H1 (cell line): ENCODE results near the gene SLMAP. TPM values are rescaled to one million over a fixed set of nuclear protein-coding genes. Genes with fewer than 3 reads are reported as not detected.

Experiments
- CTCF ChIA-PET: fragments of 300-600 bp; sonication (Branson Sonifier 250); formaldehyde crosslinking; loops from one replicate; lab custom pipeline; 2021; ENCODE audit not compliant: partially characterized antibody; lab: Charles Lee
- POLR2A ChIA-PET: fragments of 300-600 bp; sonication (Branson Sonifier 250); formaldehyde crosslinking; loops from one replicate; lab custom pipeline; 2021; ENCODE audit warnings: inconsistent platforms; ENCODE audit not compliant: partially characterized antibody; lab: Charles Lee
- DNase-seq, 2 experiments: peaks; one replicate each; pipeline versions ENCODE4 v3.0.0 to v3.0.0-alpha.2; 2010 to 2022; ENCODE audit warnings: low spot score in 2 of 2, low read depth in 1 of 2, mixed read lengths in 1 of 2
- FAIRE-seq: peaks from 2 replicates; lab custom pipeline; 2011; peaks lifted over from hg19 to GRCh38; lab: Jason Lieb, UNC
- H2AFZ ChIP-seq: 2 replicates; pipeline ENCODE4 v1.8.1; 2012; ENCODE audit warnings: low read length, inconsistent platforms
- H2AK5ac ChIP-seq: 2 replicates; pipeline ENCODE4 v1.6.1; 2013; ENCODE audit warnings: low read depth, low read length
- H2BK120ac ChIP-seq: replicated peaks from 2 replicates; pipeline ENCODE3; 2013; ENCODE audit warnings: low read depth, low read length, inconsistent platforms
- H2BK12ac ChIP-seq: 2 replicates; pipeline ENCODE4 v1.6.1; 2013; ENCODE audit warnings: low read depth, low read length
- H2BK15ac ChIP-seq: 2 replicates; pipeline ENCODE4 v1.6.1; 2013; ENCODE audit warnings: low read length
- H2BK20ac ChIP-seq: 2 replicates; pipeline ENCODE4 v1.6.1; 2013; ENCODE audit warnings: low read length
- H2BK5ac ChIP-seq: 2 replicates; pipeline ENCODE4 v1.6.1; 2013; ENCODE audit warnings: low read depth, low read length
- H3K14ac ChIP-seq: 2 replicates; pipeline ENCODE4 v1.6.1; 2013; ENCODE audit warnings: inconsistent platforms; ENCODE audit not compliant: insufficient read length
- H3K18ac ChIP-seq: 2 replicates; pipeline ENCODE4 v1.6.1; 2013; ENCODE audit warnings: low read length; ENCODE audit errors: extremely low read depth
- H3K23ac ChIP-seq: 2 replicates; pipeline ENCODE4 v1.6.1; 2013; ENCODE audit warnings: inconsistent platforms; ENCODE audit not compliant: insufficient read length
- H3K23me2 ChIP-seq: 2 replicates; pipeline ENCODE4 v1.6.1; 2013; ENCODE audit warnings: low read depth, low read length
- H3K27ac ChIP-seq: 2 replicates; pipeline ENCODE4 v1.6.1; 2011; ENCODE audit warnings: low read depth, low read length, inconsistent platforms
- H3K27me3 ChIP-seq, 4 experiments: replicated peaks in 1 of 4; 1 replicate in 1 of 4; 2 replicates in 3 of 4; pipeline versions ENCODE4 v1.6.1 to v1.8.1; 2011 to 2013; ENCODE audit warnings: low read length in 3 of 4, mild to moderate bottlenecking in 3 of 4, inconsistent platforms in 2 of 4, mixed read lengths in 2 of 4, moderate library complexity in 1 of 4; ENCODE audit not compliant: control insufficient read depth in 3 of 4, insufficient read depth in 3 of 4; ENCODE audit errors: extremely low read depth in 1 of 4
- H3K36me3 ChIP-seq, 4 experiments: 2 replicates each; pipeline versions ENCODE4 v1.6.1 to v1.8.1; 2011 to 2013; ENCODE audit warnings: mild to moderate bottlenecking in 4 of 4, low read length in 3 of 4, moderate library complexity in 2 of 4, control low read depth in 1 of 4, inconsistent platforms in 1 of 4; ENCODE audit not compliant: insufficient read depth in 4 of 4, control insufficient read depth in 2 of 4
- H3K4ac ChIP-seq: replicated peaks from 2 replicates; pipeline ENCODE3; 2013; ENCODE audit warnings: low read length, low read depth, mixed read lengths, inconsistent platforms; ENCODE audit not compliant: insufficient read length
- H3K4me1 ChIP-seq, 4 experiments: replicated peaks in 1 of 4; 1 replicate in 1 of 4; 2 replicates in 3 of 4; pipeline versions ENCODE4 v1.6.1 to v1.8.1; 2011 to 2013; ENCODE audit warnings: low read length in 3 of 4, inconsistent platforms in 2 of 4, mixed read lengths in 1 of 4; ENCODE audit not compliant: insufficient read depth in 4 of 4, control insufficient read depth in 3 of 4
- H3K4me2 ChIP-seq, 2 experiments: 2 replicates each; pipeline versions ENCODE4 v1.6.1 to v1.8.1; 2011 to 2013; ENCODE audit warnings: low read depth in 2 of 2, low read length in 2 of 2, control low read depth in 1 of 2, inconsistent platforms in 1 of 2, mild to moderate bottlenecking in 1 of 2; ENCODE audit not compliant: insufficient read depth in 1 of 2
- H3K4me3 ChIP-seq, 4 experiments: fragments of 200-600, 300-600 bp in 1 of 4; sonication (generic), shearing (Covaris generic), sonication (Bioruptor Twin) in 1 of 4; 2 replicates each; pipeline versions ENCODE4 v1.5.1 to v1.8.1; 2011 to 2016; ENCODE audit warnings: low read length in 4 of 4, low read depth in 3 of 4, control low read depth in 2 of 4, inconsistent platforms in 2 of 4, mild to moderate bottlenecking in 2 of 4, mixed read lengths in 1 of 4, moderate library complexity in 1 of 4; ENCODE audit not compliant: insufficient read depth in 2 of 4; ENCODE audit errors: extremely low read depth in 1 of 4
- H3K56ac ChIP-seq: replicated peaks from 2 replicates; pipeline ENCODE3; 2013; ENCODE audit warnings: low read depth, mild to moderate bottlenecking, mixed read lengths, low read length, inconsistent platforms; ENCODE audit not compliant: insufficient read length
- H3K79me1 ChIP-seq: 2 replicates; pipeline ENCODE4 v1.6.1; 2013; ENCODE audit warnings: low read depth, low read length, control low read depth
- H3K79me2 ChIP-seq, 2 experiments: 2 replicates each; pipeline versions ENCODE4 v1.6.1 to v1.8.1; 2012 to 2013; ENCODE audit warnings: low read length in 2 of 2, mild to moderate bottlenecking in 2 of 2, inconsistent platforms in 1 of 2; ENCODE audit not compliant: insufficient read depth in 2 of 2, control insufficient read depth in 1 of 2
- H3K9ac ChIP-seq, 4 experiments: replicated peaks in 1 of 4; 1 replicate in 1 of 4; 2 replicates in 3 of 4; pipeline versions ENCODE4 v1.6.1 to v1.8.1; 2011 to 2013; ENCODE audit warnings: low read depth in 3 of 4, low read length in 3 of 4, control low read depth in 2 of 4, mild to moderate bottlenecking in 2 of 4, moderate library complexity in 2 of 4, inconsistent platforms in 1 of 4; ENCODE audit errors: extremely low read depth in 1 of 4
- H3K9me3 ChIP-seq, 2 experiments: 2 replicates each; pipeline versions ENCODE4 v1.6.1 to v1.8.1; 2012 to 2013; ENCODE audit warnings: mild to moderate bottlenecking in 2 of 2, moderate library complexity in 2 of 2, control low read depth in 1 of 2, inconsistent platforms in 1 of 2, low read depth in 1 of 2, low read length in 1 of 2, mixed read lengths in 1 of 2; ENCODE audit not compliant: insufficient read depth in 2 of 2
- H4K20me1 ChIP-seq, 2 experiments: replicated peaks in 1 of 2; 2 replicates each; pipeline versions ENCODE3 to v1.8.1; 2011 to 2013; ENCODE audit warnings: inconsistent platforms in 2 of 2, low read length in 2 of 2, mild to moderate bottlenecking in 1 of 2; ENCODE audit not compliant: insufficient read depth in 2 of 2, control insufficient read depth in 1 of 2
- H4K5ac ChIP-seq: 2 replicates; pipeline ENCODE4 v1.6.1; 2013; ENCODE audit warnings: low read length, low read depth, mixed read lengths, inconsistent platforms; ENCODE audit not compliant: insufficient read length
- H4K8ac ChIP-seq: 2 replicates; pipeline ENCODE4 v1.8.0; 2013; ENCODE audit warnings: mild to moderate bottlenecking, moderate library complexity, low read length, inconsistent platforms; ENCODE audit not compliant: insufficient read depth; ENCODE audit errors: extremely low read depth
- H4K91ac ChIP-seq: replicated peaks from 2 replicates; pipeline ENCODE3; 2013; ENCODE audit warnings: low read length, mixed read lengths, inconsistent platforms; ENCODE audit not compliant: insufficient read length
- CBX5 ChIP-seq: fragments of 300-800, 300-1000 bp; sonication (generic); IDR thresholded peaks from 2 replicates; pipeline ENCODE4 v1.7.1; 2016; ENCODE audit warnings: antibody characterized with exemption, low read length, low read depth
- CBX8 ChIP-seq: fragments of 300-800, 300-1000 bp; sonication (generic); IDR thresholded peaks from 2 replicates; pipeline ENCODE4 v1.7.1; 2016; ENCODE audit warnings: low read depth, low read length, borderline replicate concordance
- E2F6 ChIP-seq: IDR thresholded peaks from 2 replicates; pipeline ENCODE4 v1.6.1; 2012; ENCODE audit warnings: inconsistent platforms
- EP300 ChIP-seq, 2 experiments: IDR thresholded peaks; 1 replicate in 1 of 2; 2 replicates in 1 of 2; pipeline ENCODE4 v1.6.1; 2011 to 2012; ENCODE audit warnings: low read depth in 2 of 2, low read length in 2 of 2, mild to moderate bottlenecking in 2 of 2, borderline replicate concordance in 1 of 2, inconsistent platforms in 1 of 2, moderate library complexity in 1 of 2
- EZH2 ChIP-seq: fragments of 200-600 bp; sonication (generic); IDR thresholded peaks from 2 replicates; pipeline ENCODE4 v1.7.1; 2012; ENCODE audit warnings: low read depth, mild to moderate bottlenecking, moderate library complexity, low read length, inconsistent platforms; ENCODE audit not compliant: severe bottlenecking
- JUN ChIP-seq: IDR thresholded peaks from 2 replicates; pipeline ENCODE4 v1.6.1; 2011; ENCODE audit warnings: low read depth, mild to moderate bottlenecking, improper control_type of control experiment, low read length
- KDM1A ChIP-seq: fragments of 200-600, 300-600 bp; sonication (generic); IDR thresholded peaks from 2 replicates; pipeline ENCODE4 v1.7.1; 2016; ENCODE audit warnings: mild to moderate bottlenecking, low read length, borderline replicate concordance
- KDM5A ChIP-seq: fragments of 200-600 bp; IDR thresholded peaks from 2 replicates; pipeline ENCODE4 v1.7.1; 2012; ENCODE audit warnings: mild to moderate bottlenecking, low read length, inconsistent platforms, mixed read lengths
- NANOG ChIP-seq: IDR thresholded peaks from 2 replicates; pipeline ENCODE4 v1.6.1; 2011; ENCODE audit warnings: low read length, low read depth, mild to moderate bottlenecking, inconsistent platforms; ENCODE audit not compliant: insufficient read depth, poor library complexity, severe bottlenecking
- NRF1 ChIP-seq: IDR thresholded peaks from 2 replicates; pipeline ENCODE4 v1.6.1; 2011; ENCODE audit warnings: mild to moderate bottlenecking, low read depth, low read length, improper control_type of control experiment
- RFX5 ChIP-seq: IDR thresholded peaks from 2 replicates; pipeline ENCODE4 v1.6.1; 2011; ENCODE audit warnings: low read depth, low read length, improper control_type of control experiment, borderline replicate concordance
- SP2 ChIP-seq: IDR thresholded peaks from 2 replicates; pipeline ENCODE4 v1.6.1; 2012; ENCODE audit warnings: mild to moderate bottlenecking, low read length, inconsistent platforms
- ZNF274 ChIP-seq: IDR thresholded peaks from 2 replicates; pipeline ENCODE4 v1.7.0; 2012; ENCODE audit warnings: low read length, borderline replicate concordance; ENCODE audit errors: extremely low read depth
- WGBS, 2 experiments: shearing (Covaris generic) in 1 of 2; methylation state at CpG; one replicate each; pipeline versions ENCODE4 v1.1.6 to v1.1.7; 2013 to 2015; ENCODE audit warnings: low lambda C conversion rate in 2 of 2, mixed read lengths in 2 of 2, inconsistent platforms in 1 of 2, low coverage in 1 of 2, missing lambda C conversion rate in 1 of 2; ENCODE audit not compliant: insufficient replicate concordance in 2 of 2, insufficient coverage in 1 of 2, insufficient read length in 1 of 2; ENCODE audit errors: extremely low coverage in 1 of 2, missing lambda C conversion rate in 1 of 2; 5-methylcytosine and 5-hydroxymethylcytosine counted together
- polyA plus RNA-seq, 7 experiments: library from polyadenylated mRNA; depleted of rRNA in 3 of 7; stranded (reverse) in 5 of 7; unstranded in 2 of 7; fragments of >200 nt in 5 of 7; fragments of 200-250 nt in 2 of 7; gene quantifications; 1 replicate in 5 of 7; 2 replicates in 1 of 7; 4 replicates in 1 of 7; pipeline versions ENCODE4 v1.2.1 to v1.2.3, GENCODE V29; 2011 to 2013; ENCODE audit warnings: missing spikeins in 2 of 7, mixed read lengths in 2 of 7
- total RNA-seq: library from RNA; stranded (reverse); fragmentation: NEBNext Ultra II Directional; extraction: Animal tissue kit (Norgen Biotek cat#: 25700); gene quantifications from 2 replicates; pipeline ENCODE4 v1.2.1, GENCODE V29; 2021

The SLMAP gene
- total and polyA plus RNA-seq, 2 of the 8 experiments (the other 6 are each of a cell fraction or from before 2014, with no cell fraction given), result 13.6 to 70.4 TPM

DNA sequence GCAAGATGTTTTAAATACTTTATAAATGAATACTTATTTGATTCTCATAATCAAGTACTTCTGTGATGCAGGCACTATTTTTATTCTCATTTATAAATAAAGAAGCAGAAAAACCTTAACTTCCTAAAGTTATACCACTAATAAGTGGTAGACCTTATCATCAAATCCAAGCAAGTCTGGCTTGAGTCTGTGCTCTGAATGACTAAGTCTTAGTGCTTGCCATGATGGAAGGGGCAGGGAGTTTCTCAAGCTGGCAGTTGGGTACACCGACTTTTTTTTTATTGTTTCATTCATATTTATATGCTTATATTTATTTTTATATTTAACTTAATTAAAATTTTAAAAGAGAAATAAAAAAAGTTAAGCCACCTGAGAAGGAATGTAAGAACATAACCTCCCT is 23.6 kb downstream of the SLMAP start:
- no peak for FAIRE-seq
- WGBS, 2 experiments, result 86% methylated on average over 1 of the region's 1 CpG; no CpG with 5 or more reads in 1 of the 2 experiments
- Histone ChIP-seq H4K8ac (no peak overlapping the region), H2BK12ac (no peak overlapping the region), H3K27ac (no peak overlapping the region), H3K23ac (no peak overlapping the region), H3K4ac (no peak overlapping the region), H3K23me2 (no peaks in the 10 kb centered on the region), H3K27me3 (no peaks in the 10 kb centered on the region), H4K91ac (no peak overlapping the region), H4K5ac (no peak overlapping the region), H2BK15ac (no peak overlapping the region), H3K14ac (no peak overlapping the region), H3K36me3 (no peaks in the 10 kb centered on the region), H3K79me2 (peaks cover 2 to 72% of the 10 kb centered on the region in 2 experiments; a peak in 3 of 4 replicates), H2BK20ac (no peak overlapping the region), H3K79me1 (no peaks in the 10 kb centered on the region; the same call in 1 of the 2 replicates), H2AFZ (no peak overlapping the region), H2BK5ac (no peak overlapping the region), H4K20me1 (peaks cover 3% of the 10 kb centered on the region in 2 experiments), H3K4me2 (no peak overlapping the region), H3K18ac (no peak overlapping the region), H3K4me1 (no peaks in the 10 kb centered on the region), H3K9me3 (no peaks in the 10 kb centered on the region), H3K9ac (no peak overlapping the region), H2AK5ac (no peak overlapping the region), H3K56ac (no peak overlapping the region), H3K4me3 (no peak overlapping the region), H2BK120ac (no peak overlapping the region)
- POLR2A ChIA-PET, result interaction anchor here (1.1 kb wide), 1 partner anchor 10 kb away, joined by 3 read pairs; no protein-coding TSS in a partner anchor
- CTCF ChIA-PET, result interaction anchor here (1.5 kb wide), 1 partner anchor 10 kb away, joined by 5 read pairs; no protein-coding TSS in a partner anchor
- no peak for DNase-seq
- TF ChIP-seq NRF1 (no peak), CBX8 (no peak), CBX5 (no peak), KDM5A (no peak), NANOG (no peak), EP300 (IDR thresholded peaks at IDR 0.05; ENCODE audit: borderline replicate concordance in 1 of 2, low read depth in 2 of 2, low read length in 2 of 2) (no peak), E2F6 (no peak), RFX5 (no peak), EZH2 (no peak), SP2 (no peak), JUN (no peak), KDM1A (no peak), ZNF274 (no peak)
